ENCODE measurements around the gene SLC26A6. TPM values are rescaled to one million over a fixed set of nuclear protein-coding genes. Genes with fewer than 3 reads are reported as not detected.
A peak's percentile ranks its signal among the peaks of the same experiment; 100 is the strongest.

SLC26A6 gene, protein sequence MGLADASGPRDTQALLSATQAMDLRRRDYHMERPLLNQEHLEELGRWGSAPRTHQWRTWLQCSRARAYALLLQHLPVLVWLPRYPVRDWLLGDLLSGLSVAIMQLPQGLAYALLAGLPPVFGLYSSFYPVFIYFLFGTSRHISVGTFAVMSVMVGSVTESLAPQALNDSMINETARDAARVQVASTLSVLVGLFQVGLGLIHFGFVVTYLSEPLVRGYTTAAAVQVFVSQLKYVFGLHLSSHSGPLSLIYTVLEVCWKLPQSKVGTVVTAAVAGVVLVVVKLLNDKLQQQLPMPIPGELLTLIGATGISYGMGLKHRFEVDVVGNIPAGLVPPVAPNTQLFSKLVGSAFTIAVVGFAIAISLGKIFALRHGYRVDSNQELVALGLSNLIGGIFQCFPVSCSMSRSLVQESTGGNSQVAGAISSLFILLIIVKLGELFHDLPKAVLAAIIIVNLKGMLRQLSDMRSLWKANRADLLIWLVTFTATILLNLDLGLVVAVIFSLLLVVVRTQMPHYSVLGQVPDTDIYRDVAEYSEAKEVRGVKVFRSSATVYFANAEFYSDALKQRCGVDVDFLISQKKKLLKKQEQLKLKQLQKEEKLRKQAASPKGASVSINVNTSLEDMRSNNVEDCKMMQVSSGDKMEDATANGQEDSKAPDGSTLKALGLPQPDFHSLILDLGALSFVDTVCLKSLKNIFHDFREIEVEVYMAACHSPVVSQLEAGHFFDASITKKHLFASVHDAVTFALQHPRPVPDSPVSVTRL
- 10.3 TPM for polyA plus RNA-seq (2013)

DNA sequence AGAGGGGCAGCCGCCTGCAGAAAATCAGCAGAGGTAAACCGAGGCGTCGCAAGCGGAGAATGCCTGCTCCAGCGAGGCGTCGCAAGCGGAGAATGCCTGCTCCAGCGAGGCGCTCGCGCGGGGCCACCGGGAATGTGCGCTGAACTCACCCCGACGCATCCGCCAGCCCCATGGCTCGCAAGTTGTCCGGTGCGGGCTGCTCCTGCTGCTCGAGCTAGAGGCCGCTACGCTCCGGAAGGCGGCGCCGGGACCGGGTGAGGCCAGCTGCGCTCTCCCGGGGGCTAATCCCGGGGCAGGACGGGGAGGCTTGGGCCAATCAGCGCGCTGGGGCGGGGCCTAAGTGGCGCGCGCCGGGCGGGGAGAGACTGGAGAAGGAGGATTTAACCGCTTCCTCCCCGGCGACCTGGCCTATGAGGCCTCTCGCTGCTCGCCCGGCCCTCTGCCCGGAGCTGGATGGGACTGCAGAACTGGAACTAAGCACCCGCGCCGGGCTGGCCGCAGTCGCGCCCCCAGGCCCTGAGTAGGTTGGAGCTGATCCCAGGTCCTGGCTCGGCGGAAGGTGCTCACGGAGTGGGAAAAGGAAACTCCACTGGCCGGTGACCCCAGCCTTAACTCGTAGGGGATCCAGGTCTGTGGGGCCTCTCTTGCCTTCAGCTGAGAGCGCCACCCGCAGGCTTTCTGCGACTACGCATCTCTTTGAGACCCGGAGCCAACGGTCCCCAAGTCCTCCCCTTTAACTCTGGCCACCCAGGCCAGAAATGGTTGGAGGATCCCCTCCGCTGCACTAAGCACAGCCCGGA lies at the start of gene SLC26A6:
Gene SLC26A6 (minus strand): TSS at position 240 of the 800 bp plus-strand sequence. CDS start 68 bp downstream, at position 172.
- peak within 1 kb of the TSS in 1 of 2 experiments; percentile 34 for H3K27ac ChIP-seq (ENCODE audit: insufficient read depth in 1 of 2, low read depth in 1 of 2, low read length in 2 of 2, poor library complexity in 1 of 2, severe bottlenecking in 2 of 2)
- peaks cover 0 to 27% (median 22%) of the 10 kb centered on the region in 4 experiments for H3K4me1 ChIP-seq (ENCODE audit: control extremely low read depth in 1 of 4, control insufficient read depth in 4 of 4, insufficient read depth in 4 of 4, low read length in 3 of 4)
- CTCF ChIA-PET = interaction anchor here (0.5 to 2.3 kb wide), 17 partner anchors 9 to 487 kb away, joined by 3 to 11 read pairs (median 4); partner anchors contain the start of genes TMEM89 and UQCRC1
- no peaks in the 10 kb centered on the region for H3K9me3 ChIP-seq (ENCODE audit: control extremely low read depth in 1 of 5, control insufficient read depth in 4 of 5, insufficient read depth in 2 of 5, low read depth in 1 of 5, low read length in 4 of 5)
- peak; percentile 90 to 93 (median 90) for DNase-seq
- H3K27me3 ChIP-seq (replicated peaks in 2 of 5; ENCODE audit: control insufficient read depth in 4 of 5, insufficient read depth in 5 of 5, low read length in 4 of 5) = no peaks in the 10 kb centered on the region
- 0% methylated on average over 52 of the region's 68 CpGs for WGBS (ENCODE audit: insufficient coverage)
- H3K4me3 ChIP-seq (ENCODE audit: control insufficient read depth in 1 of 7, extremely low read depth in 1 of 7, insufficient read depth in 4 of 7, low read depth in 2 of 7, low read length in 6 of 7) = peak within 1 kb of the TSS; percentile 62 to 93 (median 85)
- POLR2A ChIA-PET = interaction anchor here (0.6 kb wide), 1 partner anchor 147 kb away, joined by 9 read pairs; no protein-coding TSS in a partner anchor
- H3K36me3 ChIP-seq (ENCODE audit: control insufficient read depth in 4 of 4, insufficient read depth in 4 of 4, low read length in 3 of 4) = peaks cover 0 to 28% (median 7%) of the 10 kb centered on the region in 4 experiments

DNA sequence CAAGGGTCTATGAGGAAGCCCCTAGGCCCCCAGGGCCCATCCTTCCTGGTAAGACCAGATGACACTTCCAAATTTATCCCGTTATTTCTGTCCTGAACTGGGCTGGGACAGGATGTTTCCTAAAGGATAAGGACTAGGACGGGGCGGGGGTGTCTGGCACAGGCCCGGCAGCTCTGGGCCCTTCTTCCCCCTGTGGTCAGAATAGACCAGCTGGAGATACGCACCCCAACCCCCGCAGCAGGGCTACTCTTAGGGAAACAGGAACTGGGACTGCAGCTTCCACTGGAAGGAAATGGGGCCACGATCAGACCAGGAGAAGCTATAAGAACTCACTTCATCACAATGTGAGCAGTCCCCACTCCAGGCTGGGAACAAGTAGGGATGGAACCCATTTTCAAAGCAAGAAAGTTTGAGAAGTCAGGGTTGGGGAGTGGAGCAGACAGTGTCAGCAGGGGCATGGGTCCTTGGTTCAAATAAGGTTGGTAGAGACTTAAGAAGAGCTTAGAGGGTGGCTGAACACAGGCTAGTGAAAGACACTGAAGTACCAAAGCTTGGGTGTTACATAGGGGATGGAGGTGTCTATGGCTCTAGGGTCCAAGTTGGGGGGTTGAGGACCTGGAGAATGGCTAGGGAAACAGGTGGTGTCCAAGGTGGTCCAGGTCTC lies 49.4 kb upstream of the SLC26A6 start:
- no peak for DNase-seq
- CTCF ChIA-PET = interaction anchor here (0.9 to 1.6 kb wide), 6 partner anchors 8 to 175 kb away, joined by 3 read pairs; partner anchors contain the start of gene CELSR3

DNA sequence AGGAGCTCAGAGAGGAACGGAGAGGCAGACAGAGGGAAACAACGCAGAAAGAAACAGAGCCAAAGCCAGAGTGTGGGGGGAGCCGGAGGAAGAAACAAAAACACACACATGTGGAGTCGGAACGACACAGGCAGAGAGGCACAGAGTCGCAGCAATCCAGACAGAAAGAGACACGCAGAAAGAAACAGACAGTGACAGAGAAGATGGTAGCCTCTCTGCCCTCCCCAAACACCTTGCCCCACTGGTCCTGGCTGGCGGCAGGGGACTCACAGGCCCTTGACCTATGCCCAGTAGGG lies 48.7 kb upstream of the SLC26A6 start:
- H3K27me3 ChIP-seq (replicated peaks in 2 of 5; ENCODE audit: control insufficient read depth in 4 of 5, insufficient read depth in 5 of 5, low read length in 4 of 5) = no peaks in the 10 kb centered on the region
- CTCF ChIA-PET = interaction anchor here (0.6 to 1.6 kb wide), 6 partner anchors 8 to 175 kb away, joined by 3 to 4 read pairs (median 3); partner anchors contain the start of gene SLC26A6
- POLR2A ChIA-PET = no interaction called here
- peak overlapping the region in 1 of 7 experiments; percentile 84 for H3K4me3 ChIP-seq (ENCODE audit: control insufficient read depth in 1 of 7, extremely low read depth in 1 of 7, insufficient read depth in 4 of 7, low read depth in 2 of 7, low read length in 6 of 7)
- 91% methylated on average over 3 of the region's 8 CpGs for WGBS (ENCODE audit: insufficient coverage)
- no peak overlapping the region for H3K27ac ChIP-seq (ENCODE audit: insufficient read depth in 1 of 2, low read depth in 1 of 2, low read length in 2 of 2, poor library complexity in 1 of 2, severe bottlenecking in 2 of 2)
- DNase-seq = no peak
- H3K4me1 ChIP-seq (ENCODE audit: control extremely low read depth in 1 of 4, control insufficient read depth in 4 of 4, insufficient read depth in 4 of 4, low read length in 3 of 4) = peaks cover 2 to 26% (median 23%) of the 10 kb centered on the region in 4 experiments
- peaks cover 3 to 59% (median 36%) of the 10 kb centered on the region in 4 experiments for H3K36me3 ChIP-seq (ENCODE audit: control insufficient read depth in 4 of 4, insufficient read depth in 4 of 4, low read length in 3 of 4)
- H3K9me3 ChIP-seq (ENCODE audit: control extremely low read depth in 1 of 5, control insufficient read depth in 4 of 5, insufficient read depth in 2 of 5, low read depth in 1 of 5, low read length in 4 of 5) = no peaks in the 10 kb centered on the region

More for the DNA sequence above, 49.4 kb upstream of the SLC26A6 start:
- Histone ChIP-seq H3K27ac (ENCODE audit: insufficient read depth in 1 of 2, low read depth in 1 of 2, low read length in 2 of 2, poor library complexity in 1 of 2, severe bottlenecking in 2 of 2) (no peak overlapping the region), H3K27me3 (replicated peaks in 2 of 5; ENCODE audit: control insufficient read depth in 4 of 5, insufficient read depth in 5 of 5, low read length in 4 of 5) (no peaks in the 10 kb centered on the region), H3K36me3 (ENCODE audit: control insufficient read depth in 4 of 4, insufficient read depth in 4 of 4, low read length in 3 of 4) (peaks cover 7 to 59% (median 40%) of the 10 kb centered on the region in 4 experiments), H3K9me3 (ENCODE audit: control extremely low read depth in 1 of 5, control insufficient read depth in 4 of 5, insufficient read depth in 2 of 5, low read depth in 1 of 5, low read length in 4 of 5) (no peaks in the 10 kb centered on the region), H3K4me3 (ENCODE audit: control insufficient read depth in 1 of 7, extremely low read depth in 1 of 7, insufficient read depth in 4 of 7, low read depth in 2 of 7, low read length in 6 of 7) (peak overlapping the region in 2 of 7 experiments; percentile 84 to 96), H3K4me1 (ENCODE audit: control extremely low read depth in 1 of 4, control insufficient read depth in 4 of 4, insufficient read depth in 4 of 4, low read length in 3 of 4) (peaks cover 2 to 26% (median 23%) of the 10 kb centered on the region in 4 experiments)
- 58% methylated on average over 6 of the region's 7 CpGs for WGBS (ENCODE audit: insufficient coverage)
- POLR2A ChIA-PET = interaction anchor here (0.5 kb wide), 1 partner anchor 92 kb away, joined by 3 read pairs; no protein-coding TSS in a partner anchor

DNA sequence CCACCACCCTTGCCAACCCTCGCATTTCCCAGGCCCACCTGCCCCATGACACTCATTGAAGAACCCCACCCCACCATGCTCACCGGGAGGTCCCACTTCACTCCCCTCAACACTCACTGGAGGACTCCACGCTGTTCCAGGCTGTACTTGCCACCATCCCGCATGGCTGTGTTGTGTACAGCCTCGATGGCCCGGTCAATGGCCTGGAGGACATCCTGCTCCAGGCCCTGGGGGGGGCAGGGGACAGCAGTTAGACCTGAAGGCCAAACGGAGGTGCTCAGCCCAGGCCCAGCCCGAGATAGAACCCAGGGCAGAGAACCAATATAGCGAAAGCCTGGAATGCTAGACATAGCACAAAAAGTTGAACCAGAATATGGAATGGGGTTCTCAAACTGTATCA lies 47.5 kb upstream of the SLC26A6 start:
- H3K4me3 ChIP-seq (ENCODE audit: control insufficient read depth in 1 of 7, extremely low read depth in 1 of 7, insufficient read depth in 4 of 7, low read depth in 2 of 7, low read length in 6 of 7) = no peak overlapping the region
- ChIA-PET POLR2A (no interaction called here), CTCF (interaction anchor here (0.9 kb wide), 1 partner anchor 228 kb away, joined by 3 read pairs; no protein-coding TSS in a partner anchor)
- H3K9me3 ChIP-seq (ENCODE audit: control extremely low read depth in 1 of 5, control insufficient read depth in 4 of 5, insufficient read depth in 2 of 5, low read depth in 1 of 5, low read length in 4 of 5) = no peaks in the 10 kb centered on the region
- H3K27me3 ChIP-seq (replicated peaks in 2 of 5; ENCODE audit: control insufficient read depth in 4 of 5, insufficient read depth in 5 of 5, low read length in 4 of 5) = no peaks in the 10 kb centered on the region
- DNase-seq = no peak
- H3K4me1 ChIP-seq (ENCODE audit: control extremely low read depth in 1 of 4, control insufficient read depth in 4 of 4, insufficient read depth in 4 of 4, low read length in 3 of 4) = peaks cover 2 to 26% (median 23%) of the 10 kb centered on the region in 4 experiments
- 99% methylated on average over 9 of the region's 9 CpGs for WGBS (ENCODE audit: insufficient coverage)
- no peak overlapping the region for H3K27ac ChIP-seq (ENCODE audit: insufficient read depth in 1 of 2, low read depth in 1 of 2, low read length in 2 of 2, poor library complexity in 1 of 2, severe bottlenecking in 2 of 2)
- H3K36me3 ChIP-seq (ENCODE audit: control insufficient read depth in 4 of 4, insufficient read depth in 4 of 4, low read length in 3 of 4) = peaks cover 5 to 58% (median 28%) of the 10 kb centered on the region in 4 experiments

DNA sequence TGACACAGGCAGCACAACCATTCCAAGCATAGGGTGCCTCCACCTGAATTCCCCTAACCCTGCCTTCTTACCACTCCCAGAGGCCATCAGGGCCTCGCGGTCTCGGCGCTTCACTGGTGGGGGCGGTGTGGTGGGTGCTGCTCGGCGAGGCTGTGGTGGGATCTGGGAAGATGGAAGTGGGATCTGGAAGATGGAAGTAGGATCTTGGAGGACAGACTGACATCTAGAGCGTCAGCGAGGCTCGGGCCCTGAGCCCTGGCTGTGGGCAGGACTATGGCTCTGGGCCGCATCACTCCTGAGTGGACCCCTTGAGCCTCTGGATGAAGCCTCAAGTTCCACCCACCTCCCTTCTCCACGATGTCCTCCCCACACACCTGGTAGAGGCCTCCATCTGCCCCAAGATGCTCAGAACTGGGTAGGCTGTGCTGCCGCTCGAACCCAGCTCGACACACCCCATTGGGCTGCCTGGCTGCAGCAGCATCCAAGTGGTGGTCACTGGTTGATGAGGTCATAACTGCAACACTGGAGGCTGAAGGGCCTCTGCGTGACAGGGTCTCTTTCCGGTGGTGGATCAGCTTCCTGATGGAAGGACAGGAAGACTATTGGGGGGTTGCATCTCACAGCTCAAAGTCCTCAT lies 46.8 kb upstream of the SLC26A6 start:
- peaks cover 2 to 22% (median 21%) of the 10 kb centered on the region in 4 experiments for H3K4me1 ChIP-seq (ENCODE audit: control extremely low read depth in 1 of 4, control insufficient read depth in 4 of 4, insufficient read depth in 4 of 4, low read length in 3 of 4)
- no peak overlapping the region for H3K27ac ChIP-seq (ENCODE audit: insufficient read depth in 1 of 2, low read depth in 1 of 2, low read length in 2 of 2, poor library complexity in 1 of 2, severe bottlenecking in 2 of 2)
- no peaks in the 10 kb centered on the region for H3K9me3 ChIP-seq (ENCODE audit: control extremely low read depth in 1 of 5, control insufficient read depth in 4 of 5, insufficient read depth in 2 of 5, low read depth in 1 of 5, low read length in 4 of 5)
- ChIA-PET POLR2A (no interaction called here), CTCF (interaction anchor here (0.9 to 2.0 kb wide), 2 partner anchors 14 to 18 kb away, joined by 3 to 5 read pairs; no protein-coding TSS in a partner anchor)
- H3K27me3 ChIP-seq (replicated peaks in 2 of 5; ENCODE audit: control insufficient read depth in 4 of 5, insufficient read depth in 5 of 5, low read length in 4 of 5) = no peaks in the 10 kb centered on the region
- H3K4me3 ChIP-seq (ENCODE audit: control insufficient read depth in 1 of 7, extremely low read depth in 1 of 7, insufficient read depth in 4 of 7, low read depth in 2 of 7, low read length in 6 of 7) = no peak overlapping the region
- no peak for DNase-seq
- 95% methylated on average over 11 of the region's 17 CpGs for WGBS (ENCODE audit: insufficient coverage)
- H3K36me3 ChIP-seq (ENCODE audit: control insufficient read depth in 4 of 4, insufficient read depth in 4 of 4, low read length in 3 of 4) = peaks cover 2 to 58% (median 24%) of the 10 kb centered on the region in 4 experiments

DNA sequence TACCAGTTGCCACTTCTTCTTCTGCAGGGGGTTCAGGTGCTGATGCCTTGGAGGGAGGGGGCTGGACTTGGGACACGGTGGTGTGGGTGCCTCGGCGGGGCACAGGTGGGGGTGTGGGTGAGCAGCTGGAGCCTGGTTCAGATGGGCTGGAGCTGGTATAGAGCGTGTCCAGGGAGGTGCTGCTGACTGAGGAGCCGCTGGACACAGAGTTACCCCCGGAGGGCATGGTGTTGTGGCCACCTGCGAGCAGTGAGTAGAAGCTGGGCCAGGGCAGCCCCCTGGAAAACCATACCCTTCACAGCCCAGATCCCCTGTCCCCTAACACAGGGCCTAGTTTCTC lies 46.2 kb upstream of the SLC26A6 start:
- no peak overlapping the region for H3K27ac ChIP-seq (ENCODE audit: insufficient read depth in 1 of 2, low read depth in 1 of 2, low read length in 2 of 2, poor library complexity in 1 of 2, severe bottlenecking in 2 of 2)
- no peak overlapping the region for H3K4me3 ChIP-seq (ENCODE audit: control insufficient read depth in 1 of 7, extremely low read depth in 1 of 7, insufficient read depth in 4 of 7, low read depth in 2 of 7, low read length in 6 of 7)
- 97% methylated on average over 5 of the region's 7 CpGs for WGBS (ENCODE audit: insufficient coverage)
- peaks cover 2 to 21% (median 18%) of the 10 kb centered on the region in 4 experiments for H3K4me1 ChIP-seq (ENCODE audit: control extremely low read depth in 1 of 4, control insufficient read depth in 4 of 4, insufficient read depth in 4 of 4, low read length in 3 of 4)
- no peak for DNase-seq
- H3K9me3 ChIP-seq (ENCODE audit: control extremely low read depth in 1 of 5, control insufficient read depth in 4 of 5, insufficient read depth in 2 of 5, low read depth in 1 of 5, low read length in 4 of 5) = no peaks in the 10 kb centered on the region
- ChIA-PET POLR2A (no interaction called here), CTCF (interaction anchor here (0.9 to 2.0 kb wide), 2 partner anchors 14 to 18 kb away, joined by 3 to 5 read pairs; no protein-coding TSS in a partner anchor)
- H3K36me3 ChIP-seq (ENCODE audit: control insufficient read depth in 4 of 4, insufficient read depth in 4 of 4, low read length in 3 of 4) = peaks cover 2 to 55% (median 23%) of the 10 kb centered on the region in 4 experiments
- no peaks in the 10 kb centered on the region for H3K27me3 ChIP-seq (replicated peaks in 2 of 5; ENCODE audit: control insufficient read depth in 4 of 5, insufficient read depth in 5 of 5, low read length in 4 of 5)
